Liver (tissue), 9 donors: Measurements from ENCODE around the gene TUBGCP2. TPM values are rescaled to one million over a fixed set of nuclear protein-coding genes. Genes with fewer than 3 reads are reported as not detected.

Source experiments
- DNase-seq: peaks from one replicate; pipeline ENCODE4 v3.0.0-alpha.2; 2017; ENCODE audit warnings: low spot score
- H3K27ac ChIP-seq, 2 donors: one replicate each; pipeline ENCODE4 v1.7.0; 2013; ENCODE audit warnings: inconsistent platforms in 2 of 2, low read length in 2 of 2, control low read depth in 1 of 2, low read depth in 1 of 2, mild to moderate bottlenecking in 1 of 2
- H3K27me3 ChIP-seq, 4 donors: one replicate each; pipeline versions ENCODE4 v1.6.1 to v1.7.0; 2013; ENCODE audit warnings: low read length in 3 of 4, inconsistent platforms in 1 of 4, mild to moderate bottlenecking in 1 of 4, moderate library complexity in 1 of 4; ENCODE audit not compliant: control insufficient read depth in 4 of 4, insufficient read depth in 4 of 4
- H3K36me3 ChIP-seq, 4 donors: one replicate each; pipeline versions ENCODE4 v1.6.1 to v1.7.0; 2013; ENCODE audit warnings: low read length in 3 of 4, mild to moderate bottlenecking in 3 of 4, low read depth in 1 of 4, moderate library complexity in 1 of 4; ENCODE audit not compliant: control insufficient read depth in 4 of 4, insufficient read depth in 3 of 4
- H3K4me1 ChIP-seq, 4 donors: one replicate each; pipeline versions ENCODE4 v1.6.1 to v1.7.0; 2013; ENCODE audit warnings: low read length in 3 of 4, mild to moderate bottlenecking in 3 of 4, moderate library complexity in 1 of 4; ENCODE audit not compliant: control insufficient read depth in 4 of 4, insufficient read depth in 4 of 4
- H3K4me3 ChIP-seq, 3 donors: one replicate each; pipeline versions ENCODE4 v1.6.1 to v1.7.0; 2013; ENCODE audit warnings: low read length in 3 of 3, control low read depth in 1 of 3, low read depth in 1 of 3, mild to moderate bottlenecking in 1 of 3
- H3K9ac ChIP-seq, 2 donors: one replicate each; pipeline ENCODE4 v1.7.0; 2013; ENCODE audit warnings: low read length in 2 of 2, mild to moderate bottlenecking in 2 of 2, moderate library complexity in 2 of 2, control low read depth in 1 of 2, low read depth in 1 of 2
- H3K9me3 ChIP-seq, 4 donors: one replicate each; pipeline versions ENCODE4 v1.6.1 to v1.7.0; 2013; ENCODE audit warnings: low read length in 3 of 4; ENCODE audit not compliant: control insufficient read depth in 4 of 4
- ATF3 ChIP-seq: IDR thresholded peaks from 2 replicates; pipeline ENCODE4 v1.6.1; 2016; ENCODE audit warnings: antibody characterized with exemption
- CTCF ChIP-seq: fragments of 150-350 bp; IDR thresholded peaks from 2 replicates; pipeline ENCODE4 v1.5.1; 2017; ENCODE audit warnings: improper control_type of control experiment, low read depth, low read length; ENCODE audit not compliant: missing input control
- EGR1 ChIP-seq, 2 donors: IDR thresholded peaks; 2 replicates each; pipeline ENCODE4 v1.6.1; 2016 to 2018; ENCODE audit warnings: antibody characterized with exemption in 2 of 2, low read depth in 2 of 2
- FOXA1 ChIP-seq: IDR thresholded peaks from 2 replicates; pipeline ENCODE4 v1.6.1; 2016; ENCODE audit warnings: antibody characterized with exemption
- FOXA2 ChIP-seq: IDR thresholded peaks from 2 replicates; pipeline ENCODE4 v1.6.1; 2016; ENCODE audit warnings: antibody characterized with exemption
- GABPA ChIP-seq, 2 donors: IDR thresholded peaks in 1 of 2; conservative IDR thresholded peaks in 1 of 2; 2 replicates each; pipeline ENCODE4 v1.6.1; 2016; ENCODE audit warnings: antibody characterized with exemption in 2 of 2, mild to moderate bottlenecking in 1 of 2, moderate library complexity in 1 of 2
- HNF4A ChIP-seq, 2 donors: conservative IDR thresholded peaks; 2 replicates each; pipeline ENCODE4 v1.6.1; 2016; ENCODE audit warnings: antibody characterized with exemption in 2 of 2, mild to moderate bottlenecking in 2 of 2
- HNF4G ChIP-seq: IDR thresholded peaks from 2 replicates; pipeline ENCODE4 v1.6.1; 2016; ENCODE audit warnings: antibody characterized with exemption
- JUND ChIP-seq, 2 donors: IDR thresholded peaks; 2 replicates each; pipeline ENCODE4 v1.6.1; 2016; ENCODE audit warnings: antibody characterized with exemption in 2 of 2
- MAX ChIP-seq: IDR thresholded peaks from 2 replicates; pipeline ENCODE4 v1.6.1; 2016; ENCODE audit warnings: antibody characterized with exemption
- NR2F2 ChIP-seq: IDR thresholded peaks from 2 replicates; pipeline ENCODE4 v1.6.1; 2016; ENCODE audit warnings: antibody characterized with exemption
- RAD21 ChIP-seq, 2 donors: IDR thresholded peaks; 2 replicates each; pipeline ENCODE4 v1.6.1; 2016; ENCODE audit warnings: antibody characterized with exemption in 2 of 2, mild to moderate bottlenecking in 2 of 2
- REST ChIP-seq: IDR thresholded peaks from 2 replicates; pipeline ENCODE4 v1.6.1; 2016; ENCODE audit warnings: antibody characterized with exemption, mild to moderate bottlenecking
- RXRA ChIP-seq, 2 donors: IDR thresholded peaks; 2 replicates each; pipeline ENCODE4 v1.6.1; 2017 to 2018; ENCODE audit warnings: antibody characterized with exemption in 2 of 2, mild to moderate bottlenecking in 1 of 2
- SP1 ChIP-seq: IDR thresholded peaks from 2 replicates; pipeline ENCODE4 v1.6.1; 2018; ENCODE audit warnings: antibody characterized with exemption, mild to moderate bottlenecking
- TAF1 ChIP-seq: conservative IDR thresholded peaks from 2 replicates; pipeline ENCODE4 v1.6.1; 2016; ENCODE audit warnings: antibody characterized with exemption, mild to moderate bottlenecking
- YY1 ChIP-seq: IDR thresholded peaks from 2 replicates; pipeline ENCODE4 v1.6.1; 2016; ENCODE audit warnings: antibody characterized with exemption, mild to moderate bottlenecking
- ZBTB33 ChIP-seq: IDR thresholded peaks from 2 replicates; pipeline ENCODE4 v1.6.1; 2016; ENCODE audit warnings: antibody characterized with exemption
- WGBS: extraction: QIAGEN DNeasy Blood & Tissue Kit; methylation state at CpG from one replicate; pipeline ENCODE4 v1.1.7; 2013; 5-methylcytosine and 5-hydroxymethylcytosine counted together
- polyA plus RNA-seq, 2 donors: library from polyadenylated mRNA; stranded (reverse) in 1 of 2; unstranded in 1 of 2; fragments of 200-250 nt in 1 of 2; fragments of >200 nt in 1 of 2; fragmentation: Nextera tagmentation in 1 of 2; extraction: Ambion mirVana in 1 of 2; gene quantifications; one replicate each; pipeline versions ENCODE4 v1.2.1 to v1.2.3, GENCODE V29; 2013 to 2015
- total RNA-seq, 2 donors: library from RNA; depleted of rRNA; stranded (reverse); fragments of >200 nt; gene quantifications; one replicate each; pipeline ENCODE4 v1.2.3, GENCODE V29; 2014
- donor health status: healthy.
- donor health status: healthy.
- donor health status: healthy.
- donor health status: healthy.
- donor health status: healthy.

Gene TUBGCP2
- total and polyA plus RNA-seq, 4 donors, result 18.8 to 32.4 (median 27.6) TPM

GRCh38 chr10:133277277-133277992 lies 31.2 kb downstream of the TUBGCP2 start:
- H3K4me1 ChIP-seq, result peaks cover 12 to 36% (median 27%) of the 10 kb centered on the region in 4 donors
- H3K4me3 ChIP-seq, result no peak overlapping the region
- DNase-seq, result no peak

More at GRCh38 chr10:133277277-133277992, 31.2 kb downstream of the TUBGCP2 start:
- peaks cover 4 to 24% (median 8%) of the 10 kb centered on the region in 4 donors for H3K36me3 ChIP-seq
- 76% methylated on average over 25 of the region's 25 CpGs for WGBS
- no peak overlapping the region for H3K9ac ChIP-seq
- TF ChIP-seq TAF1 (no peak), ZBTB33 (no peak), HNF4G (no peak), HNF4A (conservative IDR thresholded peaks at IDR 0.05) (no peak), SP1 (no peak), FOXA2 (no peak), REST (no peak), RAD21 (IDR thresholded peaks at IDR 0.05) (no peak), EGR1 (IDR thresholded peaks at IDR 0.05; ENCODE audit: low read depth in 2 of 2) (no peak), YY1 (no peak), RXRA (IDR thresholded peaks at IDR 0.05) (no peak), ATF3 (no peak), JUND (IDR thresholded peaks at IDR 0.05) (no peak), NR2F2 (no peak), CTCF (no peak), GABPA (IDR thresholded peaks at IDR 0.05 in 1 of 2, conservative IDR thresholded peaks at IDR 0.05 in 1 of 2) (no peak), MAX (no peak), FOXA1 (no peak)
- peak overlapping the region; percentile 64 to 84 for H3K27ac ChIP-seq
- no peaks in the 10 kb centered on the region for H3K9me3 ChIP-seq
- H3K27me3 ChIP-seq, result no peaks in the 10 kb centered on the region
